ENCODE results near the gene LRP1-AS.

The LRP1-AS gene

DNA sequence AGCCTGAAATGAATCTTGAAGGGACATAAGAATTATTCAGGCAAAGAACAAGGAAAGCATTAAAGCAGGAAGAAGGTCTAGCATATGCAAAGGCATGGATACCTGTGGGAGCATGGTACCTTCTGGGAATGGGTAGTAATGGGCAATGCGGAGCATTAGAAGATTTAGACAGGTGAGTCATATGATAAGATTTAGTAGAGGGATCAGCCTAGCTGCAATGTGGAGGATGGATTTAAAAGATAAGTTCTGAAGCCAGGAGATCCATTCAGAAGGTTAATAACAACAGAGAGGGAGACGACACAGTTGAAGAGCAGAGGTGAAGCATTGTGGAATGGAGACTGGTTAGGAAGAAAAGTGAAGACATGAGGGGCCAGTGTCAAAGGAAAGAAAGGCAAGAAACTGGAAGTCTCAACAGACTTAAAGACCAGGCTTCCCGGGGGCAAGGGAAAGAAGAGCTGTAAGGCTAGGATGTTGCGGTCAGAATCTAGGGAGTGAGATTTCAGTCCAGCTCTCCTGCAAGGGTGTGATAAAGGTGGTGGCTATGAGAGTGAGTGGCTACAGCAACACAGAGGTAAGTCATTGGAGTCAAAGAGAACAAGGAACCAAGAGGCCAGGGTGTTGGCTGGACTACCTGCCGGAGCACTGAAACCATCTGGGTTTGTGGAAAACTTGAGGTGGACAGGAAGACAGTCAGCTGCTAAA lies 30.7 kb downstream of the LRP1-AS start:
- no peak for DNase-seq (ENCODE audit: low read depth)

DNA sequence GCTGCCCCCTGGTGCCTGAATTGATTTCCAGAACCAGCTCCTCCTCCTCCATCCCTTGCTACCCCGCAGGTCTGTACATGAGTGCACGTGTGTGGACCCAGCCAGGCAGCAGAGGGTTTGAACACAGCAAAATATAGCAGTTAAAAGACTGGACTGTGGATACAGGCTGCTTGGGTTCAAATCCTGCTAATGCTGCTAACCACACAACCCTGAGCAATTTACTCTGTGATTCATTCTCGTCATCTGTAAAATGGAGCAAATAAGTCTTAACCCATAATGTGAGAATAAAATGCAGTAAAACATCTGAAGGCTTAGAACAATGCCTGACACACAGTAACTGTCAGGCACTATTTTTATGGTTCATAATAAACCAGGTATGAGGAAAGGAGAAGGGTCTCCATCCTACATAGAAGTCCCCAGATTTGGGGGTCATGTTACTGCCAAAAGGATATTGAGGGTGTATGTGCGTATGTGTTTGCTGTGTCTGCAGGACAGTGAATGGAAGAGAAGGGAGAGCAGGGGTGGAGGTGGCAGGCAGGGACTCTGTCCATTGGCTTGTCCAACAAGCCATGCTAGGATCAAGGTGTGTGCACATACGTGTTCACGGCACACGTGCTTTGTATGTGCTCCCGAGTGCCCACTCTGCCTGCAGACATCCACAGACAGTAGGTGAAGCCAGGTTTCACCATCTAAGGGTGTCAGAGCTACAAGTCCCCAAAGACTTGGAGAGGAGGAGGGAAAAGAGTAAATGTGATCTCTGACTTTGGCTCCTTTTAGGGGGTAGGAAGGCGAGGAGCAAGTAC lies 34.7 kb downstream of the LRP1-AS start:
- no peak for DNase-seq (ENCODE audit: low read depth)
- TF ChIP-seq, protein P1, sequence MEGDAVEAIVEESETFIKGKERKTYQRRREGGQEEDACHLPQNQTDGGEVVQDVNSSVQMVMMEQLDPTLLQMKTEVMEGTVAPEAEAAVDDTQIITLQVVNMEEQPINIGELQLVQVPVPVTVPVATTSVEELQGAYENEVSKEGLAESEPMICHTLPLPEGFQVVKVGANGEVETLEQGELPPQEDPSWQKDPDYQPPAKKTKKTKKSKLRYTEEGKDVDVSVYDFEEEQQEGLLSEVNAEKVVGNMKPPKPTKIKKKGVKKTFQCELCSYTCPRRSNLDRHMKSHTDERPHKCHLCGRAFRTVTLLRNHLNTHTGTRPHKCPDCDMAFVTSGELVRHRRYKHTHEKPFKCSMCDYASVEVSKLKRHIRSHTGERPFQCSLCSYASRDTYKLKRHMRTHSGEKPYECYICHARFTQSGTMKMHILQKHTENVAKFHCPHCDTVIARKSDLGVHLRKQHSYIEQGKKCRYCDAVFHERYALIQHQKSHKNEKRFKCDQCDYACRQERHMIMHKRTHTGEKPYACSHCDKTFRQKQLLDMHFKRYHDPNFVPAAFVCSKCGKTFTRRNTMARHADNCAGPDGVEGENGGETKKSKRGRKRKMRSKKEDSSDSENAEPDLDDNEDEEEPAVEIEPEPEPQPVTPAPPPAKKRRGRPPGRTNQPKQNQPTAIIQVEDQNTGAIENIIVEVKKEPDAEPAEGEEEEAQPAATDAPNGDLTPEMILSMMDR (IDR thresholded peaks at IDR 0.05; ENCODE audit: low read length, missing control alignments): peak; percentile 76
- H3K4me3 ChIP-seq (replicated peaks; ENCODE audit: low read depth, low read length): peak overlapping the region; percentile 35

More for the DNA sequence above, 30.7 kb downstream of the LRP1-AS start:
- H3K4me3 ChIP-seq (replicated peaks; ENCODE audit: low read depth, low read length): no peak overlapping the region
- TF ChIP-seq, protein P1 (IDR thresholded peaks at IDR 0.05; ENCODE audit: low read length, missing control alignments): no peak

DNA sequence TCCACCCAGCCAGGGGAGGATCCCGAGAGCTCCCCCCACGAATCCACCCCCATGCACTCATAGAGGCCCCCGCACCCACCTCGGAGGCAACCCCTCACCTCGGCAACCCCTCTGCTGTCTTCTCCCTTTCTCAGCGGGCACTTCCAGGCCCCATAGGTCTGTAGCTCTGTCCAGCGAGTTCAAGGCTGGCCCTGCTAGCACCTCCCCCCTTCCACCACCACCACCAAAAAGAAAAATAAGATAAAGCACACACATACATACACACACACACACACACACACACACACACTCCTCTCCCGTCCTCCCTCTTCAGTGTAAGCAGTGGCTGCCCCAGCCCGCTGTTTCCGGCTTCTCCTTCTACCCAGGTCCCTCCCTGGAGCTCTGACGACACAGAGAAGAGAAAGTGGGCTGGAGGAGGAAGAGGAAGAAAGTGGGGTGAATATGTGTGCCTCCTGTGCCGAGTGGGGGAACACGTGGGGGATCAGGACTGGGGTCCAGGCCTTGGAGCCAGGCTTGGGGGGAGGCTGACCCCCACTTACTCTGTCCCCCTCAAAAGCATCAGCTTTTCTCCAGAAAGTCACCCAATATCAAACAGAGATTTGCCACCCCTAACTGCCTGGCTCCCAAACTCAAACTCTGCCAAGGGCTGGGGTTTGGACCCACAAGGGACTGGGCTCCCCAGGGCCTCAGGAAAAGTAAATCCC lies 36.2 kb downstream of the LRP1-AS start, which contains the start of gene STAT6:
Gene STAT6, minus strand, starts transcription at position 332 of the 704 bp plus-strand sequence. CDS start 3,084 bp downstream, outside the sequence.
- DNase-seq (ENCODE audit: low read depth): peak; percentile 95
- H3K4me3 ChIP-seq (replicated peaks; ENCODE audit: low read depth, low read length): peak within 1 kb of the TSS; percentile 95
- TF ChIP-seq, protein P1 (IDR thresholded peaks at IDR 0.05; ENCODE audit: low read length, missing control alignments): no peak

DNA sequence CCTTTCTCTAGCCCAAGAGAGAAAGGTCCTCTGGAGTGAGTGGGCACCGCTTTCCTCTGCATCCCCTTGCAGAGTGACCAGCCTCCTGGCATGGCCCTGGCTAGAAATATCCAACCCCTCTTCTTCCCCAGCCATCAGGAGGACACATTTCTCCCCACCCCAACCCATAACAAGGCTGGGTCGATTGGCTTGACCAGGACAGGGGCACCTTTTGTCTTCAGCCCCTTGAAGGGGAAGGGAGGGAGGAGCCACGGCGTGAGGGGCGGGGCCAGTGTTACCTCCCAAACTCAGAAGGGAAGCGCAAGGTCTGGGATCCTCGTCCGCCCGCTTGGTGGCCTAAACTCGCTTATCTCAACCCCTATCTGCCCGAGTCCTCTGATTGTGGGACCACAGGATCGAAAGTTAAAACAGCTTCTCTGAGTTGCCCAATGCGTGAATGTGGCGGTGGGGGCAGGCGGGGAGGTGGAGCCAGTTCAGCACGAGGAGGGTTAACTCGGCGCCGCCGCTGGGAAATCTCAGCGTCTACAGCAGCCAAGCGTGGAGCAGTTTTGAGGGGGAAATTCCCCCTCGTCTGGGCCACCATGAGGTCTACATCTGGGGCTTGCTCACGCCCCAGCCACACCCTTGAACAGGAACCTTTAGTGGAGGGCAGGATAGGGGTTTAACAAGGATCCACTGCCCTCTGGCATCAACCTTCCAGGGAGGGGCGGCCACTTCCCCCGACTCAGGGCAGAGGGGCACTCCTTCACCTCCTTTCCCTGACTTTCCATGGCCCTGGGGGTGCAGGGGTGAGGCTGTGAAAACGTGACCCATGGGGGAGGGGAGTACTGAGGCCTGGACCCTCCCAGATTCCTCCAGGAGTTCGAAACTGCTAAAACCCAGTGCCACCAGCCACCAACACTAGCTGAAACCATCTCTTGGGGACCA lies 37.1 kb downstream of the LRP1-AS start:
- H3K4me3 ChIP-seq (replicated peaks; ENCODE audit: low read depth, low read length): peak overlapping the region; percentile 95
- no peak for DNase-seq (ENCODE audit: low read depth)
- TF ChIP-seq, protein P1 (IDR thresholded peaks at IDR 0.05; ENCODE audit: low read length, missing control alignments): no peak

DNA sequence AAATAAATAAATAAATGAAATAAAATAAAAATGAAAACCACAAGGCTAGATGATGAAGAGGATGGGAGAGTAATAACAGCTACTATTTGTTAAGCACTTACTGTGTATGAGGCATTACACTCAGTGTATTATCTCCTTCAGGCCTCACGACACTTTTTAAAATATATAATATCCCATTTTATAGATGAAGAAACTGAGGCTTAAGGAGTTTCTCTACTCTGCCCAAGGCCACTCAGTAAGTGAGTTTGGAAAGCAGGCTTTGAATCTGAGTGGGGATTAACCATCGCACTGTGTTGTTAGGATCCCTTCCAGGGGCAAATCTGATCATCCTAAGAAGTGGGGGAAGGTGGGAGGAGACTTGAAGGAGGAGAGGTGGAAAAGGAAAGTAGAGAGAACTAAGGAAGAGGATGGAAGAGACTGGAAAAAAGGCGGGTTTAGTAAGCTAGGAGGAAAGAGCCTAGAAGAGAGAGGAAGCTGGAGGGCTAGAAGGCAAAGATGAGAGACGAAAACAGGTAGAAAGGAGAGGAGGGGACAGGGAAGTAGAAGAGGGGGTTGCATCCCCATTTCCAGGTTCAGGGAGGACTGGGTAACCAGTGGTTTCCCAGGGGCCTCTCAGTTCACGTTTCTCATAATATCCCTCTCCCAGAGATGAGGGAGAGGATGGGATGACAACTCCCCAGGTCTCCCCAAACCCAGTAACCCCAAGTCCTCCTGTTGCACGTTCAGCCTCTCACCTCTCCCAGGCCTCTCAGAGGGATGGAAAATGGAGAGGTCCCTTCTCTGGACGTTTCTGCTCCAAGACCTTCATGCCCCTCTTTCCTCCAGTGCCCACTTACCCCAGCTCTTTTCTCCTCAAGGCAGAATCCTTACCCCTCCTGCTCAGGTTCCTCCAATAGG lies 38.0 kb downstream of the LRP1-AS start:
- DNase-seq (ENCODE audit: low read depth): no peak
- TF ChIP-seq, protein P1 (IDR thresholded peaks at IDR 0.05; ENCODE audit: low read length, missing control alignments): no peak
- H3K4me3 ChIP-seq (replicated peaks; ENCODE audit: low read depth, low read length): peak overlapping the region; percentile 95

Data from fibroblast of pulmonary artery (primary cell).